Measurements from ENCODE around the gene NFE2.

DNA sequence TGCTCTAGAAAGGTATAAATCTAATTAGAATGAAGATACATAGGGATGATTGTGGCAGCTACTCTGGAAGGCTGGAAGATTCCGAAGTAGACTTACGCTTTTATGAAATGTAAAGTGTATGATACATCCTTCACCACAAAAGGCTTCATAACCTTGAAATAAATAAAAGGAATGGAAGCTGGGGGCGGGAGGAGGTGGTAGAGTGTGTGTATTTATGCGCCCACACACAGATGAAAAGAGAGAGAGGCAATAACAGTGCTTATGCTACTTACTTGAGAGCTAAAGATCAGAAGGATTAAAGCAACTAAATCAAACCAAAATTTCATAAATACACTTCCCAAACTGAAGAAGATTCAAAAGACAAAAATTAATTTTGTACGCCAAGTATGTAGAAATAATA lies 51.3 kb downstream of the NFE2 start:
- TF ChIP-seq, protein P1, sequence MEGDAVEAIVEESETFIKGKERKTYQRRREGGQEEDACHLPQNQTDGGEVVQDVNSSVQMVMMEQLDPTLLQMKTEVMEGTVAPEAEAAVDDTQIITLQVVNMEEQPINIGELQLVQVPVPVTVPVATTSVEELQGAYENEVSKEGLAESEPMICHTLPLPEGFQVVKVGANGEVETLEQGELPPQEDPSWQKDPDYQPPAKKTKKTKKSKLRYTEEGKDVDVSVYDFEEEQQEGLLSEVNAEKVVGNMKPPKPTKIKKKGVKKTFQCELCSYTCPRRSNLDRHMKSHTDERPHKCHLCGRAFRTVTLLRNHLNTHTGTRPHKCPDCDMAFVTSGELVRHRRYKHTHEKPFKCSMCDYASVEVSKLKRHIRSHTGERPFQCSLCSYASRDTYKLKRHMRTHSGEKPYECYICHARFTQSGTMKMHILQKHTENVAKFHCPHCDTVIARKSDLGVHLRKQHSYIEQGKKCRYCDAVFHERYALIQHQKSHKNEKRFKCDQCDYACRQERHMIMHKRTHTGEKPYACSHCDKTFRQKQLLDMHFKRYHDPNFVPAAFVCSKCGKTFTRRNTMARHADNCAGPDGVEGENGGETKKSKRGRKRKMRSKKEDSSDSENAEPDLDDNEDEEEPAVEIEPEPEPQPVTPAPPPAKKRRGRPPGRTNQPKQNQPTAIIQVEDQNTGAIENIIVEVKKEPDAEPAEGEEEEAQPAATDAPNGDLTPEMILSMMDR (IDR thresholded peaks at IDR 0.05): no peak
- TF ChIP-seq POLR2AphosphoS5 (IDR thresholded peaks at IDR 0.05; ENCODE audit: insufficient read depth in 1 of 2, low read depth in 1 of 2): no peak
